HG02642 (cell line): Measurements from ENCODE around the gene CLCN6.

Source experiments
- ATAC-seq: cut with Tn5 transposase; IDR thresholded peaks from one replicate; pipeline ENCODE4 v1.9.1; 2021; ENCODE audit warnings: mild to moderate bottlenecking; ENCODE audit not compliant: unreplicated experiment, poor library complexity

Gene CLCN6

DNA sequence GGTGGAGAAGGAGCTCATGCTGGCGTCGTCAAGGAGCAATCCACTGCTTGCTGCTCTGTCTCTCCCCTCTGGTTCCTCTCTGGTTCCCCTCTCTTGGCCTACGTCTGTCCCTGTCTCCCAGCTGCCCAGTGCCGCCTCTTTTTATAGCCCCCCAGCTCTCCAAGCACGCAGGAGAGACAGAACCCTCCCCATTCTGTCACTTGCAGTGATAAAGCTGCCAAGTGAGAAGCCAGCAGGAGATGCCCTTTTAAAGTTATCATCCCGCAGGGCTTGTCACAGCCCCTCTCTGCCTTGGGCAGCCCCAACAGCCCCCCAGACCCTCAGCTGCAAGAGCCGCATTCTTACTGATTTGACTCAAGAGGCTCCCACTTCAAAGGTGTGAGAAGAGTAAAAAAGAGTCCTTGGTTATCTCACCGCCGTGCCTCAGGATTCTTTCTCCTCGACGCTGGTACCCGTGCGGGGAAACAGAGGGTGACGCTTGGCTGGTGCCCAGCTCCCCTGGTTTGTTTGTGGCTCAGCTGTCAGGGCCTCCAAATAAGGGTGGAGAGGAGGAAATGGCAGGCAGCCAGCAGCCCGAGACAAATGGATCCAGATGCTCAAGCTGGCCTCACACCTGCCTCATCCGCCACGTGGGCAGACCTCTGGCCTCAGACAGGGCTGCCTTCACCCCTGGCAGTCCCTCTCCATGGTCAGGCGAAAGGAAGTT is 41.8 kb downstream of the CLCN6 start, which contains the start of gene NPPA:
Gene NPPA, minus strand, starts transcription at position 117 of the 706 bp plus-strand sequence. Its CDS starts 99 bp downstream, at position 18.
- ATAC-seq: no peak

DNA sequence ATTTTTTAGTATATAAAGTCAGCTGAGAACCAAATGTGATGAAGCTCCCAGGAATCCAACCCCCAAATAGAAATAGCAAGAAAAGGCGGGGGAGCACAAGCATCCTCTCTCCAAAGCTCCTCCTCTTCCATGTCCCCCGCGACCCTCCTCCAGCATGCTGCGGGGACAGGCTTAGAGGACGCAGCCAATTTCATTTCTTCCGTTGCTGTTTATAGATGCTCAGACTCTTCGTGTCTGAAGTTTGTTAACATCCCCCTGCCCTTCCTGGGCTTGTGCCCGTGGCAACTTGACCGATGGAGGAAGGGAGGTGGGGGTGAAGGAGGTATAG is 42.3 kb downstream of the CLCN6 start:
- no peak for ATAC-seq

DNA sequence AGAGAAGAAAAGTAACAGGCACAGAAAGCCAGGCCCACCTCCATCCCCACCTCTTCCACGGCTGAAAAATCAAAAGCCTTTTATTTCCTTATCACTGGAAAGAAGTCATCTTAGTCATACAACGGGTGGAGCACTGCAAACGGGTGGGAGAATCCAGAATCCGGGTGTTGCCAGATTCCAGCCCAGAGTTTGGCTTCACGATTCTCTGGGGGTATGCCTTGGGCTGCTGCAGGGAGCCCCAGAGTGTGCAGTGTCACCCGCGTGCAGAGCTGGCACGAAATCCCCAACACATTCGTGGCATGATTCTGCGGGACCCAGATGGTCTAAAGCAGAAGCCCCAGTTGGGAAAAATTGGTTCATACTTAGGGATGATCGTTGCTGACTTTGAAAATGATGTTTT is 44.2 kb downstream of the CLCN6 start:
- no peak for ATAC-seq

DNA sequence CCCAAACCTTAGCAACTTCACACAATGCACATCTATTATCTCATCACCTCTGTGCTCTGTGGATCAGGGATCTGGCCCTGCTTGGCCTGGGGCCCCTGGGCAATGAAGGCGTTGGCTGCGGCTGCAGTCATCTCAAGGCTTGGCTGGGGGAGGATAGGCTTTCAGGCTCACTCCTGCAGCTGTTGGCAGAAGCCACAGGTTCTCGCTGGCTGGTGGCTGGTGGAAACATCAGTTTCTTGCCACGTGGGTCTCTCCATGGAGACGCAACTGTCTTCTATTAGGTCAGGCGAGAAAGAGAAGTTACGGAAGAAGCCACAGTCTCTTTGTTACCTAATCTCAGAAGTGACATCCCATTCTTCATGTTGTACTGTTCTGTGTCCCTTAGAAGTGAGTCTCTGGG is 45.2 kb downstream of the CLCN6 start:
- no peak for ATAC-seq

DNA sequence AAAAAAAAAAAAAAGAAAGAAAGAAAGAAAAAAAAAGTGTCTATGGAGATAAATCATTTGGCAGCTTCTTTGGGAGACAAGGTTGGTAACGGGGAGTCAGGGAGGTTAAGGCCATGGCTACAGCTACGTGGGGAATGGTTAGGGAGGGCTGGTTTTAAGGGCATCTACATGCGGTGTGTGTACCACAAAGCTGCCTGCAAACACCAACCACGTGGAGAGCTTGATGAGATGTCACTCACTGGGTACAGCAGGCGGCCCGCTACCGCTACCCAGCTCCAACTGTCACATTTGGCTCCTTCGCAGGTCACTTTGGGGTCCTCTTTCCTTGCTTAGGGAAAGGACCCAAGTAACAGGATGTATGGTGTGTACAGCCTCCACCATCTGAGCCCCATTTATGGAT is 48.5 kb downstream of the CLCN6 start:
- no peak for ATAC-seq

DNA sequence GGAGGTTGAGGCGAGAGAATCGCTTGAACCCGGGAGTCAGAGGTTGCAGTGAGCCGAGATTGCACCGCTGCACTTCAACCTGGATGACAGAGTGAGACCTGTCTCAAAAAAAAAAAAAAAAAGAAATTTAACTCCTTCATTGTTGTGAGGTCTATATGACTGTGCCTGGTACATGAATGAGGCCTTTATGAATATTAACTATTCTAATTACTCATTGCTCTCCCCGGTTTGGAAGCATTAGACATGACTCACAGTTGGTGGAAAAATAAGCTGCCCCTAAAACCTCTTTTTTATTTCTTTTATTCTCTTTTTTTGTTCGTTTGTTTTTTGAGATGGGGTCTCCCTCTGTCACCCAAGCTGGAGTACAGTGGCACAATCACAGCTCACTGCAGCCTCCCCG is 49.4 kb downstream of the CLCN6 start:
- no peak for ATAC-seq

DNA sequence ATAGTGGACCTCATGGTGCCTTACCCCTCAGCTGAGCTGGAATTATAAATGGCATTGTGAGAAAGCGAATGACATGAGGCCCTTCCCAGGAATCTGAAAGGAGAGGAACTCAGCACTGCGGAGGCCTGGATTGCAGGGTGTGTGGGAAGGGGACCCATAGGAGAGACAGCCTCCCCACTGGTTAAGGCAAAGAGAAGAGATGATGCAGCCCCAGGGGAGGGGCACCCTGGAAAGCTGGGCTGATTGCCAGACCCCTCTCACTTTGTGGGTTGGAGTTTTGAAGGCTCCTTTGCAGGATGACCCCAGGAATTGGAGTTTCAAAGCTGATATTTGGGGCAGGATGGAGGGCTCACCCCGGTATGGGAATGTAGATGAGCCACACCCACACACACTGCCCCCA is 50.7 kb downstream of the CLCN6 start:
- no peak for ATAC-seq

DNA sequence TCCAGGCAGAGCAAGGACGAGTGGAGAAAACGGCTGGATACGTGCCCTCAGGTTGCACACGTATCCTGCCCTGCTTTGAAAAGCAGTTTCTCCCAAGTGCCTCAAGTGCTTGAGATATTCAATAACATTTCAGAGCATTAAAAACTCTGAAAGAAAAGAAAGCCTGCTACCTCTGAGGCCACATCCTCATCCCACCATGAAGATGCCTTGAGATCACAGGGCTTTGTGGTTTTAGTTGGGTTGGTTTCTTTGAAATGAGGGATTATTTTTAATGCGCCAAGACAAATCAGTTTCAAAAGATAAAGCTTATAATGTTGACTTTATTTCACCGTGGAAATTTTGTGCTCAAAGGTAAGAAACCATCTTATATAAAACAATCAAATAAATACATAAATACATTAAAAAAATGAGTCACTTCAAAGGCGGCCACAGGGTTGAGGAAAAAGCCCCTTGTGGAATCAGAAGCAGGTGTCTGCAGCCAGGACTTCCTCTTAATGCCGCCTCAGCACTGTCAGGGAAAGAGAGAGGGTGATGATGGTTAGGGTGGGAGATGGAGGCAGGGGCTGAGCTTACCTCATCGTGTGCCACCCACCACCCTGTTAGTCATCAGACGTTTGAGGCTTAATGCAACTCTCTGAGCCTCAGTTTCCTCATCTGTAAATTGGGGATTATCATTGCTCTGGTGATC is 51.3 kb downstream of the CLCN6 start:
- no peak for ATAC-seq

DNA sequence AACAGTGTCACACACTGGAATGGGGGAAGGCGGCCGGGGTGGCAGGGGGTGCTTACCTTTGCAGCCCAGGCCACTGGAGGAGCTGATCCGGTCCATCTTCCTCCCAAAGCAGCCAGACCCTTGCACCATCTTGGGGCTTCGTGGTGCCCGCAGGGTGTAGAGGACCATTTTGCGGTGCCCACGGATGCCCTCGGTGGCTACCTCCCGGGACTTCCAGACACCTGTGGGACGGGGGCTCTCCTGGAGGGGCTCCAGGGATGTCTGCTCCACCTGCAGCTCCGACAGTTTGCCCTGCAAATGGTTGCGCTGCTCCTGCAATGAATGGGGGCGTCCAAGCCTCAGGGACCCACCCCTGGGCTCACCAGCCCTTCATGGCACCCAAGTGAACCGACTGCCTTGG is 52.2 kb downstream of the CLCN6 start:
- no peak for ATAC-seq

DNA sequence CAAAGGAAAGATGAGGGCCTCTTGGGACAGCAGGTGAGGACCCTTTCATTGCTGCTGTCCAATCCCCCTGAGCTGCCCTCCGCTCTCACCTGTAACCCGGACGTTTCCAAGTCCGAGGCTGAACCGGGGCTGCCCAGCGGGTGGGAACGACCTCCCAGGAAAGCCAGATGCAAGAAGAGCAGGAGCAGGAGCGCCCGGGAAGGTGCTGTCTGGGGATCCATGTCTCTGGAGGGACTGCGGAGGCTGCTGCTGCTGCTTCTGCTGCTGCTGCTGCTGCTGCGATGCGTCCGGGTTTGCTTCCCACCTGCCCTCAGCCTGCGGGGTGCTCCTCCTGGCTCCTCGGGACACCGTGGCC is 52.6 kb downstream of the CLCN6 start, which contains the start of gene NPPB:
Gene NPPB, minus strand, starts transcription at position 333 of the 355 bp plus-strand sequence. Its CDS starts 112 bp downstream, at position 221.
- ATAC-seq: no peak

DNA sequence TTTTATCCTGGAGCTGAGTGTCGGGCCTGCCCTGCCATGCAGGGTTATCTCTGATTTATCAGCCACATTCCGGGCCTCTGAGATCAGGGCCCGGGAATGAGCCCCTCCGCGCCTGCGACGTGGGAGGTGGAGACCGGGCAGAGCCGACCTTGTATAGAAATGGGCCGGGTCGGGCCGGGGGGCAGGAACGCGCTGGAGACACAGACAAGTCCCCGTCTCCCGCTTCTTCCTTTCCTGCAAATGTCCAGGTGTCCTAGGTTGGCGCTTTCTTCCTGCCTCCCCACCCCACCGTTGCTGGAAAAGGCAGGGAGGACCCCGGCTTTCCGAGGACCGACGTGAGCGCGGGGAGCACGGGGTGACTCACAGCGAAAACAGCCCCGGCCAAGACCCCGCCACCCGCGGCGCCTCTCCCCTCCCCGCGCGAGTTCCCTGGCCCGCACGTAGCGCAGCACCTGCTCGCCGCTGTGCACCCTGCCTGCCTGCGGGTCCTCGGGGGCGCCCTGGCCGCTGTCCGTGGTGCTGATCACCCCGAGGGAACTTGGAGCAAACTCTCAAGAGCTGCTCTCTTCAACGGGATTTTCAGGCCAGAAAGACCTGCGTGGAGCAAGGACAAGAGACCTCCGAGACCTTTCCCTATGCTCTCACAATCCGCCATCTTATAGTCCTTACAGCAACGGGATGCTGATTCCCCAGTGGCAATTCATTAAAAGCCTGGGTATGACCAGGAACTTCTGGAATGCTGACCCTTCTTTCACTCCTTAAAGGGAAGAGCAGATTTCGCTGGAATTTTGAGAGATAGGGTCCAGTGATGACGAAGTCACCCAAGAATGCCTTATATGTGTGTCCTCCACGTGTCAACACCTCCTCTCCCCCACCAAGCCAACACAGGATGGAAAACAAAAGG is 53.2 kb downstream of the CLCN6 start:
- no peak for ATAC-seq

DNA sequence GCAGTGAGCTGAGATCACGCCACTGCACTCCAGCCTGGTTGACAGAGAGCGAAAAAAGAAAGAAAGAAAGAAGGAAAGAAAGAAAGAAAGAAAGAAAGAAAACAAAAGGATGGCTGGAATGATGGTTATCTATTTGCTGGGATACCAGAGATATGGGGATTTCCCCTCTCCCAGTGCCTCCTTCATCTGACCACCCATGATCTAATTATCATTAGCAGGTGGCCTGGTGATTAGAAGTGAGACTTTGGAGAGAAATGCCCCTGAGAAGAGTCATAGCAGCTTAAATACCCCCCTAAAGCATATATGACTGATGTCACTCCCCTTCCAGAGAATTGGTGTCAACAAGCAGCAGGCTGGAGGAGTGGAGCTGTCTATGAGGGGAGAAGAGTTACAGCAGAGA is 54.1 kb downstream of the CLCN6 start:
- ATAC-seq: no peak

DNA sequence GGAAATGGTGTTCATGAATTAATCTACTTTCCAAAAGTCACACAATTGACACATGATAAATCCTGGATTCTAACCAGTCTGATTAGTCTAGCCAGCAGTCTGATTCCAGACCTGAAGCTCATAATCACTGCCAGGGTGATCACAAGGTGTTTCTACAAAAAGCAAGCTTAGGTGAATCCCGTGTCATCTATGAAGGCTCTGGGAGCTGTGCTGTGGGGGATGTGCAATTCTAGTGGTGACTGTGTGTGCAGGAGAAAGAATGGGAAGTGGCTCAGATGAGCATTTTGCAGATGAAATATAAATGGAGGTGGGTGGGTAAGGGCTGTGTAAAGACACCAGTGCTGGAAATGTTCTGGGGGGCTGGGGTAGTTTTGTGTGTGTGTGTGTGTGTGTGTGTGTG is 54.6 kb downstream of the CLCN6 start:
- no peak for ATAC-seq

DNA sequence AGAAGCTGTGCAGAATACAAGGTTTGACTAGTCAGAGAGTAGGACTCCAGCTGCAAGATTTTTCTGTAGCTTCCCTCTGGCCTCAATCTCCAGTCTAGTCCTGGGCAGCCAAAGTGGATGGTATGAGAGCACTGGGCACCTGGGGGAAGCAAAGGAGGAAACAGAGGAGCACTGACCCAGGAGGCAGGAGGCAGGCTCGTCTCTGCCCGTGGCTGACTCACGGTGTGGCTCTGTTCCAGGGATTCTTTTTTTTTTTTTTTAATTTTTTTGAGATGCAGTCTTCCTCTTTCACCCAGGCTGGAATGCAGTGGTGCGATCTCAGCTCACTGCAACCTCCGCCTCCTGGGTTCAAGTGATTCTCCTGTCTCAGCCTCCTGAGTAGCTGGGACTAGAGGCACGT is 56.9 kb downstream of the CLCN6 start:
- ATAC-seq: no peak

DNA sequence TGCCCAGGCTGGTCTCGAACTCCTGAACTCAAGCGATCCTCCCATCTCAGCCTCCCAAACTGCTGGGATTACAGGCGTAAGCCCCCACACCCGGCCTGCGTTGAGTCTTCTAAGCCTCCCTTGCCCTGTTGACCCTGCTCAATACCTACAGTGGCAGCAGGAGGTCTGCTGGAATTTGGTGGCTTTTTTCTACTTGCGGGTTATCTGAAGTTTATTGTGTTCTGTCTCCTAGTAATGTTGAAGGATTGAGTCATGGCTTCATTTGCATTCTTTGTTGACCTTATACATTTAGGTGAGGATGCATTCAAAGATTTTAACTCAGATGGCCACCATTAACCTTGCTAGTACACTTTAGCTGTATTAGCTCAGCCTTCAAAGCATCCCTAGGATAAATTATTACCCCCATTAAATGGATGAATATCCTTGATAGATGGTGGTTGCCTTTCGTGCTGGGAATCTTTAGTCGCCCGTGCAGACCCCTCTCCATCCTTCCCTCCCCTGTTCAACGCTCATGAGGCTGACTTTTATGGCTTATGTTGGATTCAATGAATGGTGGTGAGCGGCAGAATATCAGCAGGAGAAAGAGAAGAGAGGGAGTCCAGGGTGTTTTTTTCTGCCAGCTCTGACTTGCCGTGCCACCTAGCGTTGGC is 62.5 kb downstream of the CLCN6 start:
- no peak for ATAC-seq

DNA sequence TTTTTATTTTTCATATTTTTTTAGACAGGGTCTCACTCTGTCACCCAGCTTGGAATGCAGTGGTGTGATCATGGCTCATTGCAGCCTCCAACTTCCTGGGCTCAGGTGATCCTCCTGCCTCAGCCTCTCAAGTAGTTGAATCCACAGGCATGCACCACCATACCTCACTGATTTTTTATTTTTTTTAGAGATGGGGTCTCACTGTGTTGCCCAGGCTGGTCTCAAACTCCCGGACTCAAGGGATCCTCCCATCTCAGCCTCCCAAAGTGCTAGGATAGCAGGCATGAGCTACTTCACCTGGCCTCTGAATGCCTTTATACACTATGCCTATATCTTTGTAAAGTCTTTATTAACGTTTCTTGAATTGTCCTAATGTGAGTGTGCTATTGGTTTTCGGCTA is 63.1 kb downstream of the CLCN6 start:
- no peak for ATAC-seq

DNA sequence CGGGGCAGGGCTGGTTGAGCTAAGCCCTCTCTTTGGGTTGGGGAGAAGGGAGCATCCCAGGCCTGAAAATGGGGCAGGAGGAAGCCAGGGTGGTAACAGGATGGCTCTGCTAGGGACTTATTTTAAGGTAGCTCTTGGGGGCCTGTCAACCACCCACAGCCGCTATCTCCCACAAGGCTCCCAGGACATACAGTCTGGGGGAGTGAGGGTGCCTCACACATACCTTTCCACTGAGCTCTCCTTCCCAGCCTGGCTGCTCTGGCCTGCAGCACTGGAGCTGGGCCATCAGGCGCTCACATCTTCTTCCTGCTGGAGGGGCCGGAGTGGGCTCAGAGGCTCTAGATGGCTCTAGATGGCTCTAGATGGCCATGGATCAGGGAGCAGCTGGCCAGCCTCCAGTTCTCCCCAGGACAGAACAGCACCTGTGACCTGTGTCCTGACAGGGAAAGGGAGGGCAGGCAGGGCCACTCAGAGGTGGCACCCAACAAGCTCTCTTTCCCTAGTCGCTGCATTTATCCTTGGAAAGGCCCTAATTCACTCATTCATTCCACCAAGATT is 63.7 kb downstream of the CLCN6 start:
- no peak for ATAC-seq

DNA sequence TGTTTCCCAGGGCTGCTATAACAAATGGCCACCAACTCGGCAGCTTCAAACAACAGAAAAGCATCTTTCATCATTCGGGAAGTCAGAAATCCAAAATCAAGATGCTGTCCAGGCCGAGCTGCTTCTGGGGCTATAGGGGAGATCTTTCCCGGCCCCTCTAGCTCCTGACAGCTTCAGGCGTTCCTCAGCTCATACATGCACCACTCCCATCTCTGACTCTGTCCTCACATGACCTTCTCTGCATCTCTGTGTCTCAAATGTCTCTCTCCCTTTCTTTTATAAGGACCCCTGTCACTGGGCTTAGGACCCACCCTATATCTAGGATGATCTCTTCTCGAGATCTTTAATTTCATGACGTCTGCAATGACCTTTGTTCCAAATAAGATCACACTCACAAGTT is 66.6 kb downstream of the CLCN6 start:
- no peak for ATAC-seq

DNA sequence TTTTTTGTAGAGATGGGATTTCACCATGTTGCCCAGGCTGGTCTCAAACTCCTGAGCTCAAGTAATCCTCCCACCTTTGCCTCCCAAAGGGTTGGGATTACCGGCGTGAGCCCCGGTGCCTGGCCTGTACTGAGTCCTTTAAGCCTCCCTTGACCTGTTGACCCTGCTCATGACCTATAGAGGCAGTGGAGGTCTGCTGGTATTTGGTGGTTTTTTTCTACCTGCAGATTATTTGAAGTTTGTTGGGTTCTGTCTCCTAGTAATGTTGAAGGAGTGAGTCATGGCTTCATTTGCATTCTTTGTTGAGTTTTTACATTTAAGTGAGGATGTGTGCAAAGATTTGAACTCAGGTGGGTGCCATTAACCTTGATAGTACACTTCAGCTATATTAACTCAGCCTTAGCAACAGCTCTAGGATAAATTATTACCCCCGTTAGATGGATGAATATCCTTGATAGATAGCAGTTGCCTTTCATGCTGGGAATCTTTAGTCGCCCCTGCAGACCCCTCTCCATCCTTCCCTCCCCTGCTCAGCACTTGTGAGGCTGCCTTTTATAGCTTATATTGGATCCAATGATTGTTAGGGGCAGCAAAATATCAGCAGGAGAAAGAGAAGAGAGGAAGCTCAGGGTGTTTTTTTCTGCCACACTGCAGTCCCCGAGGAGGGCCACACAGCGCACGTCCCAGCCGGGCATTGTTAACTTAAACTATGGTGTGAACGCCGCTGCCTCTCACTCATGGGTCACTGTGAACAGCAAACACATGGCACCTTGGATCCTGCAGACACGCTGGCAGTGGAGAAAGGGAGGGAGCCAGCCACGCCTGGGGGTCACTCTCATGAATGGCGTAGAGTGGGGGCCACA is 67.6 kb downstream of the CLCN6 start:
- no peak for ATAC-seq

DNA sequence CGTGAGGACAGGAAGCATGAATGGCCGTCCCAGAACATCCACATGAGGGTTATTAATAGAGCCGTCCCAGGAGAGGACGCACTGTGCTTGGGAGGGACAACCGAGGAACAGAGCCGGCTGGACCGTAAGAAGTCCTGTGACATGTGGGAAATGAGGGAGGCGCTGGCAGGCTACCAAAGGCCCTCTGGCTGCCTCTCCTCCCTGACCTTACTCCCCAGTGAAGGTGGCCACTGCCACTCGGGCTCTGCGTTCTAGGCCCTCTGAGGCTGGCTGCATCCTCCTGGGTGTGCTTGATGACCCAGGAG is 68.2 kb downstream of the CLCN6 start:
- ATAC-seq: no peak
